Measurements from ENCODE around the gene PPP1R16B.

The PPP1R16B gene

GRCh38 chr20:38830356-38830755, 24.9 kb downstream of the PPP1R16B start:
- TF ChIP-seq, protein P1, sequence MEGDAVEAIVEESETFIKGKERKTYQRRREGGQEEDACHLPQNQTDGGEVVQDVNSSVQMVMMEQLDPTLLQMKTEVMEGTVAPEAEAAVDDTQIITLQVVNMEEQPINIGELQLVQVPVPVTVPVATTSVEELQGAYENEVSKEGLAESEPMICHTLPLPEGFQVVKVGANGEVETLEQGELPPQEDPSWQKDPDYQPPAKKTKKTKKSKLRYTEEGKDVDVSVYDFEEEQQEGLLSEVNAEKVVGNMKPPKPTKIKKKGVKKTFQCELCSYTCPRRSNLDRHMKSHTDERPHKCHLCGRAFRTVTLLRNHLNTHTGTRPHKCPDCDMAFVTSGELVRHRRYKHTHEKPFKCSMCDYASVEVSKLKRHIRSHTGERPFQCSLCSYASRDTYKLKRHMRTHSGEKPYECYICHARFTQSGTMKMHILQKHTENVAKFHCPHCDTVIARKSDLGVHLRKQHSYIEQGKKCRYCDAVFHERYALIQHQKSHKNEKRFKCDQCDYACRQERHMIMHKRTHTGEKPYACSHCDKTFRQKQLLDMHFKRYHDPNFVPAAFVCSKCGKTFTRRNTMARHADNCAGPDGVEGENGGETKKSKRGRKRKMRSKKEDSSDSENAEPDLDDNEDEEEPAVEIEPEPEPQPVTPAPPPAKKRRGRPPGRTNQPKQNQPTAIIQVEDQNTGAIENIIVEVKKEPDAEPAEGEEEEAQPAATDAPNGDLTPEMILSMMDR (IDR thresholded peaks at IDR 0.05; ENCODE audit: low read depth, low read length) = no peak
- in situ Hi-C loops (cut with HindIII; ENCODE audit: low sequenced_read_pairs) = no loop called here
- DNase-seq (ENCODE audit: low read depth, low spot score) = no peak
- H3K4me3 ChIP-seq (ENCODE audit: low read depth, low read length) = no peak overlapping the region

GRCh38 chr20:38831049-38831691, 25.7 kb downstream of the PPP1R16B start:
- TF ChIP-seq, protein P1 (IDR thresholded peaks at IDR 0.05; ENCODE audit: low read depth, low read length) = no peak
- DNase-seq (ENCODE audit: low read depth, low spot score) = no peak
- H3K4me3 ChIP-seq (ENCODE audit: low read depth, low read length) = no peak overlapping the region
- in situ Hi-C loops (cut with HindIII; ENCODE audit: low sequenced_read_pairs) = no loop called here

DNA sequence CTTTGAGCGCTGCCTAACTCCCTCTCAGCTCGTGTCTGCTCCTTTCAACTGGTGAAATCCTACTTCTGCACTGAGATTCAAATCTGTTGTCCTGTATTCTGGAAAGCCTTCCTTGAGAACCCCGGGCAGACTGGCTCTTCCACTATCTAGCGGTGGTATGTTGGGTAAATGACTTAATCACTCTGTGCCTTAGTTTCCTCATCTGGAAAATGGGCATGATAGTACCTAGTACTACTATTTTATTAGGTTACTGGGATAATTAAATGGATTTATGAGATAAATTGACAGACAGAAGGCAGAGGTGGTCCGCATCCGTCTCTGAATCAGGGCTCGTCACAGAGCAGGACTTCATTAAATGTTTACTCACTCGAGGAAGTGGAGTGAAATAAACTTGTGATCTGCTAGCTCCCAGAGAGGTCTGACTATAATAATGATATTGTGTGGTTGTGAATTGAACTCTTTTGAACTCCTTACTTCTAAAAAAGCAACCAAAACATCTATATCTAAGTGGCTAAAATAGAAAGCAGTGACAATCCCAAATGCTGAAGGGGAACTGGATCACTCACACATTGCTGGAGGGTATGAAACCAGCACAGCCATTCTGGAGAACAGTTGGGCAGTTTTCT, 26.6 kb downstream of the PPP1R16B start:
- no peak for DNase-seq (ENCODE audit: low read depth, low spot score)
- in situ Hi-C loops (cut with HindIII; ENCODE audit: low sequenced_read_pairs) = no loop called here
- H3K4me3 ChIP-seq (ENCODE audit: low read depth, low read length) = no peak overlapping the region
- TF ChIP-seq, protein P1 (IDR thresholded peaks at IDR 0.05; ENCODE audit: low read depth, low read length) = no peak

DNA sequence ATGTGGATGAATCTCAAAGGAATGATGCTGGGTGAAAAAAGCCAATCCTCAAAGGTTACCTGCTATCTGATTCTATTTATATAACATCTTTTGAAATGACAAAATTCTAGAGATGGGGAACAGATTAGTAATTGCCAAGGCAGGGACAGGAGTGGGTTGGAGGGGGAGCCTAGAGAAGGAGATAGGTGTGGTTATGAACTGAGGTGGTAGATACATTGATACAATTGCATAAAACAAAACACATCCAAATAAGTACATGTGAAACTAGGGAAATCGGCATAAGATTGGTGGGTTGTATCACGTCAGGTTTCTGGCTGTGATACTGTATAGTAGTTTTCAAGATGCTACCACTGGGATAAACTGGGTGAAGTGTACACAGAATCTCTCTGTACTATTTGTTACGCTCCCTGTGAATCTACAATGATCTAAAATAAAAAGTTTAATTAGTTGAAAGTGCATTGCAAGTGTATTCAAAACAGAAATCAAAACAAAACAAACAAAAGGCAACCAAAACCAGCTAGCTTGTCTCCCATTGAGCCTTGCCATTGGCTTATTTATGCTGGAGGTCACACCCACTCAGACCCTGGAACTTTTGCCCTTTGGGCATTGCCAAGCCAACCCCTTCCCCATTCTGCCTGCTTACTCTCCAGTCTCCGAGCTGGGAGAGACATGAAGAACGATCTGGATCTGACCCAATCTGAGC, 27.8 kb downstream of the PPP1R16B start:
- in situ Hi-C loops (cut with HindIII; ENCODE audit: low sequenced_read_pairs) = no loop called here
- TF ChIP-seq, protein P1 (IDR thresholded peaks at IDR 0.05; ENCODE audit: low read depth, low read length) = no peak
- no peak overlapping the region for H3K4me3 ChIP-seq (ENCODE audit: low read depth, low read length)
- DNase-seq (ENCODE audit: low read depth, low spot score) = no peak

DNA sequence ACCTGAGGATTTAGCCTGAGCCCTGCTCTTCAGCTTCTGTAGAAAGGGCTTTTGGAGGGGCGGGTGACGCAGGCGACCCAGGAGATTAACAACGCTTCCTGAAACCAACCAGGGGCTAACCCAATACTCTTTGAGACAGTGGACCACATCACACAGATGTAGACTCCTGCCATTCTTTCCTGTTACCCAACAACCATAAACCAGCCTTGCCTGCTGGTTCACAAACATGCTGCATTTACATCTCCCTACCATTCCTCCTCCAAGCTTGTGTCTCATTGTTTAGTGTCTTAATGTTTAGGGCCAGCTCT, 28.3 kb downstream of the PPP1R16B start:
- DNase-seq (ENCODE audit: low read depth, low spot score) = no peak

DNA sequence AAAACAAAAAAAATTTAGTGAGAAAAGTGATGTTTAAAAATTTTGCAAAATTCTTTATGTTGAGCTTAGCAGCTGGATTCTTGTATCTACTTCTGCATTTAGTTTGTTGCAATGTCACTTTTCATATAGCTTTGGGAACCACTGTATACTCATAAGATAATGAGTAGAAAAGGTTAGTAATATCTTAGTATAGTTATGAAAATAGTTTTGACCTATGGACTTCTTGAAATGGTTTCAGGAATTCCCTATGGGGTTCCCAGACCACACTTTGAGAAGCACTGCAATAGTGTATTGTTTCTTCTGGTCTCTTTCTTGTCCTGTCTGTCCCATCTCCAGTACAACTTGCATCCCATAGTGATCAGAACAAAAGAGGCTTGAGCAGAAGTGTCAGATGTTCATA, 29.4 kb downstream of the PPP1R16B start:
- TF ChIP-seq, protein P1 (IDR thresholded peaks at IDR 0.05; ENCODE audit: low read depth, low read length) = no peak
- in situ Hi-C loops (cut with HindIII; ENCODE audit: low sequenced_read_pairs) = no loop called here
- DNase-seq (ENCODE audit: low read depth, low spot score) = no peak
- H3K4me3 ChIP-seq (ENCODE audit: low read depth, low read length) = no peak overlapping the region

More for the DNA sequence above, 28.3 kb downstream of the PPP1R16B start:
- H3K4me3 ChIP-seq (ENCODE audit: low read depth, low read length) = no peak overlapping the region
- in situ Hi-C loops (cut with HindIII; ENCODE audit: low sequenced_read_pairs) = no loop called here
- TF ChIP-seq, protein P1 (IDR thresholded peaks at IDR 0.05; ENCODE audit: low read depth, low read length) = no peak
